Measurements from ENCODE around the gene MINDY2. TPM values are rescaled to one million over a fixed set of nuclear protein-coding genes. Genes with fewer than 3 reads are reported as not detected.

The MINDY2 gene
- total and polyA plus RNA-seq, 9 of the 15 experiments (the other 6 are each of a cell fraction or from before 2014, with no cell fraction given), result 2.4 to 15.3 (median 7.2) TPM

- TF ChIP-seq PKNOX1 (IDR thresholded peaks at IDR 0.05) (peak; percentile 52; the same call in 1 of the 2 replicates), RB1 (IDR thresholded peaks at IDR 0.05; ENCODE audit: low read depth) (peak; percentile 51; the same call in 1 of the 2 replicates), ETV6 (IDR thresholded peaks at IDR 0.05; ENCODE audit: borderline replicate concordance in 1 of 2, low read depth in 2 of 2, low read length in 1 of 2) (no peak), ETV6 (CRISPR knock-in tag; IDR thresholded peaks at IDR 0.05; ENCODE audit: borderline replicate concordance) (no peak; the same call in 1 of the 2 replicates), HDAC1 (IDR thresholded peaks at IDR 0.05) (0 out of 4 replicates have a peak, but pooled peaks of 1 of the 2 experiments have one; percentile 39), TRIM24 (IDR thresholded peaks at IDR 0.05) (0 out of 4 replicates have a peak, but pooled peaks of 1 of the 2 experiments have one; percentile 9), CCNT2 (IDR thresholded peaks at IDR 0.05; ENCODE audit: borderline replicate concordance, extremely low read depth, insufficient read length, low read depth, low read length) (peak; percentile 43), FUS (optimal IDR thresholded peaks at IDR 0.05; ENCODE audit: low read depth, low read length) (peak; percentile 22), SMARCE1 (IDR thresholded peaks at IDR 0.05) (0 out of 2 replicates have a peak, but pooled peaks have one; percentile 20), USF1 (CRISPR knock-in tag; IDR thresholded peaks at IDR 0.05) (0 out of 2 replicates have a peak, but pooled peaks have one; percentile 14), ZNF263 (CRISPR knock-in tag; IDR thresholded peaks at IDR 0.05; ENCODE audit: borderline replicate concordance) (0 out of 2 replicates have a peak, but pooled peaks have one; percentile 9), GATAD2B (IDR thresholded peaks at IDR 0.05; ENCODE audit: borderline replicate concordance) (peak; percentile 63; the same call in 1 of the 2 replicates), RFX7 (CRISPR knock-in tag; IDR thresholded peaks at IDR 0.05) (no peak), ZFX (CRISPR knock-in tag; IDR thresholded peaks at IDR 0.05) (peak; percentile 69), CHD1 (IDR thresholded peaks at IDR 0.05; ENCODE audit: low read length) (peak; percentile 65), ZNF232 (CRISPR knock-in tag; IDR thresholded peaks at IDR 0.05) (0 out of 2 replicates have a peak, but pooled peaks have one; percentile 74), HDAC3 (IDR thresholded peaks at IDR 0.05; ENCODE audit: borderline replicate concordance, partially characterized antibody) (no peak), SAP30 (IDR thresholded peaks at IDR 0.05; ENCODE audit: borderline replicate concordance, insufficient read depth, low read depth, low read length, poor library complexity, severe bottlenecking) (peak; percentile 55), RUNX1 (IDR thresholded peaks at IDR 0.05; ENCODE audit: low read depth) (0 out of 2 replicates have a peak, but pooled peaks have one; percentile 48), RFX5 (IDR thresholded peaks at IDR 0.05; ENCODE audit: low read depth, low read length) (no peak), CTCFL (IDR thresholded peaks at IDR 0.05; ENCODE audit: borderline replicate concordance, insufficient read depth, low read depth, low read length, poor library complexity, severe bottlenecking) (peak; percentile 65)
Observed at GRCh38 chr15:58748852-58749531, 22.1 kb upstream of the MINDY2 start (continued).

Data from K562 (cell line).